GM19468 (cell line): ENCODE results near the gene ARHGEF10L.

ENCODE experiments used
- ATAC-seq: cut with Tn5 transposase; IDR thresholded peaks from one replicate; pipeline ENCODE4 v1.9.1; 2021; ENCODE audit warnings: mild to moderate bottlenecking, moderate library complexity, moderate number of reproducible peaks; ENCODE audit not compliant: unreplicated experiment; ENCODE audit errors: extremely low read depth

The ARHGEF10L gene

GRCh38 chr1:17546946-17547670, 7.6 kb downstream of the ARHGEF10L start:
- no peak for ATAC-seq

GRCh38 chr1:17549384-17549783, 9.9 kb downstream of the ARHGEF10L start:
- no peak for ATAC-seq

GRCh38 chr1:17550729-17551584, 11.5 kb downstream of the ARHGEF10L start:
- no peak for ATAC-seq

GRCh38 chr1:17551755-17552234, 12.3 kb downstream of the ARHGEF10L start:
- no peak for ATAC-seq

- no peak for ATAC-seq
Observed at GRCh38 chr1:17553975-17554700, 14.6 kb downstream of the ARHGEF10L start.

- ATAC-seq = no peak
Observed at GRCh38 chr1:17554954-17555353, 15.5 kb downstream of the ARHGEF10L start.

GRCh38 chr1:17557986-17558385, 18.5 kb downstream of the ARHGEF10L start:
- no peak for ATAC-seq

GRCh38 chr1:17558541-17558940, 19.0 kb downstream of the ARHGEF10L start:
- ATAC-seq = no peak

- no peak for ATAC-seq
Observed at GRCh38 chr1:17558954-17559614, 19.6 kb downstream of the ARHGEF10L start.

GRCh38 chr1:17559615-17560419, 20.3 kb downstream of the ARHGEF10L start:
- ATAC-seq = no peak

- no peak for ATAC-seq
Observed at GRCh38 chr1:17561247-17561548, 21.7 kb downstream of the ARHGEF10L start.

GRCh38 chr1:17561561-17561985, 22.1 kb downstream of the ARHGEF10L start:
- ATAC-seq = no peak

GRCh38 chr1:17562375-17562774, 22.9 kb downstream of the ARHGEF10L start:
- no peak for ATAC-seq

- no peak for ATAC-seq
Observed at GRCh38 chr1:17563494-17564281, 24.2 kb downstream of the ARHGEF10L start.

- no peak for ATAC-seq
Observed at GRCh38 chr1:17564458-17565393, 25.2 kb downstream of the ARHGEF10L start.

GRCh38 chr1:17565461-17566252, 26.2 kb downstream of the ARHGEF10L start:
- no peak for ATAC-seq

- no peak for ATAC-seq
Observed at GRCh38 chr1:17566417-17566816, 26.9 kb downstream of the ARHGEF10L start.
